Upper lobe of right lung (tissue), 1 donor: ENCODE data around the gene PCDHA6. TPM values are rescaled to one million over a fixed set of nuclear protein-coding genes. Genes with fewer than 3 reads are reported as not detected.
A peak's percentile ranks its signal among the peaks of the same experiment; 100 is the strongest.
"Not testable (repeated sequence)": the region's sequence is repeated elsewhere in the genome, so short reads cannot be mapped to it uniquely, and the experiment has no call there.

Experiments
- ATAC-seq: fragments of 200-7000 bp; cut with Tn5 transposase; one replicate; pipeline ENCODE4 v1.9.1; 2020; ENCODE audit warnings: mild to moderate bottlenecking, moderate library complexity
- DNase-seq: peaks from one replicate; pipeline ENCODE4 v3.0.0-alpha.2; 2020
- H3K27ac ChIP-seq: fragments of 200-600 bp; one replicate; pipeline ENCODE4 v1.8.0; 2022
- H3K27me3 ChIP-seq: fragments of 200-600 bp; one replicate; pipeline ENCODE4 v1.8.0; 2022; ENCODE audit warnings: mild to moderate bottlenecking
- H3K36me3 ChIP-seq: fragments of 200-600 bp; one replicate; pipeline ENCODE4 v1.8.0; 2022
- H3K4me1 ChIP-seq: fragments of 200-600 bp; one replicate; pipeline ENCODE4 v1.8.0; 2022
- H3K4me3 ChIP-seq: fragments of 200-600 bp; one replicate; pipeline ENCODE4 v1.8.0; 2022; ENCODE audit warnings: mild to moderate bottlenecking
- H3K9me3 ChIP-seq: fragments of 200-600 bp; one replicate; pipeline ENCODE4 v1.8.0; 2022
- intact Hi-C: fragments of 100-400 bp; cut with DNase I; formaldehyde crosslinking; loops from one replicate; pipeline ENCODE4 v1.11.0; 2022
- total RNA-seq: library from RNA; stranded (reverse); fragmentation: NEBNext Ultra II Directional; extraction: Animal tissue kit (Norgen Biotek cat#: 25700); gene quantifications from one replicate; pipeline ENCODE4 v1.2.1, GENCODE V29; 2021
- TF ChIP-seq, protein P1 (sequence below): fragments of 200-600 bp; IDR thresholded peaks from one replicate; pipeline ENCODE4 v1.8.0; 2022; ENCODE audit warnings: antibody characterized with exemption
- donor health status: DM: no; HTN: yes; CAD: no; lungs with severe emphysema.

Gene PCDHA6
- total RNA-seq, 1 donor from 2014 or later = 0.64 TPM

GRCh38 chr5:140833993-140834392, 6.2 kb downstream of the PCDHA6 start, which contains the start of gene PCDHA7:
TSS of gene PCDHA7 (plus strand) at chr5:140834269. CDS start at chr5:140834384, 115 bp downstream.
- TF ChIP-seq, protein P1, sequence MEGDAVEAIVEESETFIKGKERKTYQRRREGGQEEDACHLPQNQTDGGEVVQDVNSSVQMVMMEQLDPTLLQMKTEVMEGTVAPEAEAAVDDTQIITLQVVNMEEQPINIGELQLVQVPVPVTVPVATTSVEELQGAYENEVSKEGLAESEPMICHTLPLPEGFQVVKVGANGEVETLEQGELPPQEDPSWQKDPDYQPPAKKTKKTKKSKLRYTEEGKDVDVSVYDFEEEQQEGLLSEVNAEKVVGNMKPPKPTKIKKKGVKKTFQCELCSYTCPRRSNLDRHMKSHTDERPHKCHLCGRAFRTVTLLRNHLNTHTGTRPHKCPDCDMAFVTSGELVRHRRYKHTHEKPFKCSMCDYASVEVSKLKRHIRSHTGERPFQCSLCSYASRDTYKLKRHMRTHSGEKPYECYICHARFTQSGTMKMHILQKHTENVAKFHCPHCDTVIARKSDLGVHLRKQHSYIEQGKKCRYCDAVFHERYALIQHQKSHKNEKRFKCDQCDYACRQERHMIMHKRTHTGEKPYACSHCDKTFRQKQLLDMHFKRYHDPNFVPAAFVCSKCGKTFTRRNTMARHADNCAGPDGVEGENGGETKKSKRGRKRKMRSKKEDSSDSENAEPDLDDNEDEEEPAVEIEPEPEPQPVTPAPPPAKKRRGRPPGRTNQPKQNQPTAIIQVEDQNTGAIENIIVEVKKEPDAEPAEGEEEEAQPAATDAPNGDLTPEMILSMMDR = peak; percentile 21
- ATAC-seq (no peak), DNase-seq (no peak)
- H3K4me1 ChIP-seq = no peaks in the 10 kb centered on the region
- peaks cover 11% of the 10 kb centered on the region for H3K27me3 ChIP-seq
- no peaks in the 10 kb centered on the region for H3K9me3 ChIP-seq
- H3K27ac ChIP-seq = no peak within 1 kb of the TSS
- peak within 1 kb of the TSS; percentile 0 for H3K4me3 ChIP-seq
- no peaks in the 10 kb centered on the region for H3K36me3 ChIP-seq
- intact Hi-C loops = no loop called here

DNA sequence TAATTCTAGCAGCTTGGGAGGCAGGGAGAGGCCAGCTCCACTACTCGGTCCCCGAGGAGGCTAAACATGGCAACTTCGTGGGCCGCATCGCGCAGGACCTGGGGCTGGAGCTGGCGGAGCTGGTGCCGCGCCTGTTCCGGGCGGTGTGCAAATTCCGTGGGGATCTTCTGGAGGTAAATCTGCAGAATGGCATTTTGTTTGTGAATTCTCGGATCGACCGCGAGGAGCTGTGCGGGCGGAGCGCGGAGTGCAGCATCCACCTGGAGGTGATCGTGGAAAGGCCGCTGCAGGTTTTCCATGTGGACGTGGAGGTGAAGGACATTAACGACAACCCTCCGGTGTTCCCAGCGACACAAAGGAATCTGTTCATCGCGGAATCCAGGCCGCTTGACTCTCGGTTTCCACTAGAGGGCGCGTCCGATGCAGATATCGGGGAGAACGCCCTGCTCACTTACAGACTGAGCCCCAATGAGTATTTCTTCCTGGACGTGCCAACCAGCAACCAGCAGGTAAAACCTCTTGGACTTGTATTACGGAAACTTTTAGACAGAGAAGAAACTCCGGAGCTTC, 6.8 kb downstream of the PCDHA6 start:
- H3K9me3 ChIP-seq, H3K36me3 ChIP-seq, H3K27ac ChIP-seq, H3K4me1 ChIP-seq, ATAC-seq, intact Hi-C loops, DNase-seq: not testable (repeated sequence)
- Histone ChIP-seq H3K27me3 (peaks cover 15% of the 10 kb centered on the region), H3K4me3 (peak overlapping the region; percentile 0)

GRCh38 chr5:140835622-140836510, 8.1 kb downstream of the PCDHA6 start:
- H3K4me1 ChIP-seq = no peaks in the 10 kb centered on the region
- TF ChIP-seq, protein P1 = no peak
- no peak overlapping the region for H3K27ac ChIP-seq
- no peaks in the 10 kb centered on the region for H3K9me3 ChIP-seq
- intact Hi-C loops = no loop called here
- ATAC-seq = no peak
- H3K27me3 ChIP-seq = peaks cover 20% of the 10 kb centered on the region
- no peak overlapping the region for H3K4me3 ChIP-seq
- DNase-seq = no peak
- H3K36me3 ChIP-seq = no peaks in the 10 kb centered on the region

GRCh38 chr5:140840978-140841962, 13.5 kb downstream of the PCDHA6 start, which contains the start of gene PCDHA8:
TSS of gene PCDHA8 (plus strand) at chr5:140841187. CDS start at chr5:140841322, 135 bp downstream.
- H3K27me3 ChIP-seq = peaks cover 18% of the 10 kb centered on the region
- TF ChIP-seq, protein P1 = no peak
- intact Hi-C loops = no loop called here
- H3K27ac ChIP-seq = no peak within 1 kb of the TSS
- H3K4me1 ChIP-seq = no peaks in the 10 kb centered on the region
- no peaks in the 10 kb centered on the region for H3K36me3 ChIP-seq
- H3K9me3 ChIP-seq = no peaks in the 10 kb centered on the region
- H3K4me3 ChIP-seq = no peak within 1 kb of the TSS
- no peak for ATAC-seq
- DNase-seq = no peak

DNA sequence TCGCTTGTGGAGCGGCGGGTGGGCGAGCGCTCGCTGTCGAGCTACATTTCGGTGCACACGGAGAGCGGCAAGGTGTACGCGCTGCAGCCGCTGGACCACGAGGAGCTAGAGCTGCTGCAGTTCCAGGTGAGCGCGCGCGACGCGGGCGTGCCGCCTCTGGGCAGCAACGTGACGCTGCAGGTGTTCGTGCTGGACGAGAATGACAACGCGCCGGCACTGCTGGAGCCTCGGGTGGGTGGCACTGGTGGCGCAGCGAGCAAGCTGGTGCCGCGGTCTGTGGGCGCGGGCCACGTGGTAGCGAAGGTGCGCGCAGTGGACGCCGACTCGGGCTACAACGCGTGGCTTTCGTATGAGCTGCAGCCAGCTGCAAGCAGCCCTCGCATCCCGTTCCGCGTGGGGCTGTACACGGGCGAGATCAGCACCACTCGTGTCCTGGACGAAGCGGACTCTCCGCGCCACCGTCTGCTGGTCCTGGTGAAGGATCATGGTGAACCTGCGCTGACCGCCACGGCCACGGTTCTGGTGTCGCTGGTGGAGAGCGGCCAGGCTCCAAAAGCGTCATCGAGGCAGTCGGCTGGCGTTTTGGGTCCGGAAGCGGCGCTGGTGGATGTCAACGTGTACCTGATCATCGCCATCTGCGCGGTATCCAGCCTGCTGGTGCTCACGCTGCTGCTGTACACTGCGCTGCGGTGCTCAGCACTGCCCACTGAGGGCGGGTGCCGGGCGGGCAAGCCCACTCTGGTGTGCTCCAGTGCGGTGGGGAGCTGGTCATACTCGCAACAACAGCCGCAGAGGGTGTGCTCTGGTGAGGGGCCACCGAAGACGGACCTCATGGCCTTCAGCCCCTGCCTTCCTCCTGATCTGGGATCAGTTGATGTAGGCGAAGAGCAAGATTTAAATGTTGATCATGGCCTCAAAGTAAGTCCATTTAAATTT, 15.3 kb downstream of the PCDHA6 start:
- TF ChIP-seq, protein P1 = no peak
- no peak for DNase-seq
- Histone ChIP-seq H3K36me3 (no peaks in the 10 kb centered on the region), H3K9me3 (no peaks in the 10 kb centered on the region), H3K27me3 (peaks cover 36% of the 10 kb centered on the region), H3K4me3 (no peak overlapping the region), H3K27ac (no peak overlapping the region), H3K4me1 (no peaks in the 10 kb centered on the region)
- intact Hi-C loops = no loop called here
- ATAC-seq = no peak

GRCh38 chr5:140848139-140849102, 20.7 kb downstream of the PCDHA6 start, which contains the start of gene PCDHA9:
TSS of gene PCDHA9 (plus strand) at chr5:140848382. CDS start at chr5:140848496, 114 bp downstream.
- not testable (repeated sequence) for H3K9me3 ChIP-seq

DNA sequence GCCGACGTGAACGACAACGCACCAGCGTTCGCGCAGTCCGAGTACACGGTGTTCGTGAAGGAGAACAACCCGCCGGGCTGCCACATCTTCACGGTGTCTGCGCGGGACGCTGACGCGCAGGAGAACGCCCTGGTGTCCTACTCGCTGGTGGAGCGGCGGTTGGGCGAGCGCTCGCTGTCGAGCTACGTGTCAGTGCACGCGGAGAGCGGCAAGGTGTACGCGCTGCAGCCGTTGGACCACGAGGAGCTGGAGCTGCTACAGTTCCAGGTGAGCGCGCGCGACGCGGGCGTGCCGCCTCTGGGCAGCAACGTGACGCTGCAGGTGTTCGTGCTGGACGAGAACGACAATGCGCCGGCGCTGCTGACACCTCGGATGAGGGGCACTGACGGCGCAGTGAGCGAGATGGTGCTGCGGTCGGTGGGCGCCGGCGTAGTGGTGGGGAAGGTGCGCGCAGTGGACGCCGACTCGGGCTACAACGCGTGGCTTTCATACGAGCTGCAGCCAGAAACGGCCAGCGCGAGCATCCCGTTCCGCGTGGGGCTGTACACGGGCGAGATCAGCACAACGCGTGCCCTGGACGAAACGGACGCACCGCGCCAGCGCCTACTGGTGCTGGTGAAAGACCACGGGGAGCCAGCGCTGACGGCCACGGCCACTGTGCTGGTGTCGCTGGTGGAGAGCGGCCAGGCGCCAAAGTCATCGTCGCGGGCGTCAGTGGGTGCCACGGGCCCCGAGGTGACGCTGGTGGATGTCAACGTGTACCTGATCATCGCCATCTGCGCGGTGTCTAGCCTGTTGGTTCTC, 22.3 kb downstream of the PCDHA6 start:
- peaks cover 28% of the 10 kb centered on the region for H3K27me3 ChIP-seq
- H3K27ac ChIP-seq, intact Hi-C loops, H3K9me3 ChIP-seq, H3K36me3 ChIP-seq, H3K4me1 ChIP-seq, H3K4me3 ChIP-seq, ATAC-seq, DNase-seq: not testable (repeated sequence)

More at GRCh38 chr5:140848139-140849102, 20.7 kb downstream of the PCDHA6 start, which contains the start of gene PCDHA9:
- peaks cover 21% of the 10 kb centered on the region for H3K27me3 ChIP-seq
- H3K4me1 ChIP-seq, H3K36me3 ChIP-seq, H3K27ac ChIP-seq, DNase-seq, intact Hi-C loops, ATAC-seq, H3K4me3 ChIP-seq: not testable (repeated sequence)
